Renal cortical epithelial cell (primary cell): ENCODE data around the gene CD79A. TPM values are rescaled to one million over a fixed set of nuclear protein-coding genes. Genes with fewer than 3 reads are reported as not detected.

Source experiments
- DNase-seq: peaks from one replicate; pipeline ENCODE4 v3.0.0-alpha.2; 2011; ENCODE audit warnings: low read depth
- total RNA-seq: library from RNA; depleted of rRNA; stranded (reverse); fragments of >200 nt; gene quantifications from 2 replicates; pipeline ENCODE4 v1.2.3, GENCODE V29; 2014

Gene CD79A
- total RNA-seq, 1 donor from 2014 or later: 0.10 TPM

DNA sequence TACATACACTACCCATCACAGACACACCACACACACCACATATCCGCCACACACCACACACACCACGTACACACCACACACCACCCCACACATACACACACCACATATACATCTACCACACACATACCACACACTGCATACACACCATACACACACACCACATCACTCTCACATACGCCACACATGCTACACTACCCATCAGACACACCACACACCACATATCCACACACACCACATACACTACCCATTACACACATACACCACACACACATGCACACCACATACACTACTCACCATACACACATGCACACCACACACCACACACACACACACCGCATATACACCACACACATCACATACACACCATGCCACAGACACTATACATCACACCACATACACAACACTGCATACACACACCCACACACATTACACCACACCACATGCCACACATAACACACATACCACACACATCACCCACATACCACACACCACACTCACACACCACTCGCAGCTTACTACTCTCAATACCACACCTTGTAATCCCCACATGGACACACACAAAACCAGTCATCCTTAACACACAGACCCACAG, 41.7 kb downstream of the CD79A start:
- DNase-seq: peak; percentile 10

DNA sequence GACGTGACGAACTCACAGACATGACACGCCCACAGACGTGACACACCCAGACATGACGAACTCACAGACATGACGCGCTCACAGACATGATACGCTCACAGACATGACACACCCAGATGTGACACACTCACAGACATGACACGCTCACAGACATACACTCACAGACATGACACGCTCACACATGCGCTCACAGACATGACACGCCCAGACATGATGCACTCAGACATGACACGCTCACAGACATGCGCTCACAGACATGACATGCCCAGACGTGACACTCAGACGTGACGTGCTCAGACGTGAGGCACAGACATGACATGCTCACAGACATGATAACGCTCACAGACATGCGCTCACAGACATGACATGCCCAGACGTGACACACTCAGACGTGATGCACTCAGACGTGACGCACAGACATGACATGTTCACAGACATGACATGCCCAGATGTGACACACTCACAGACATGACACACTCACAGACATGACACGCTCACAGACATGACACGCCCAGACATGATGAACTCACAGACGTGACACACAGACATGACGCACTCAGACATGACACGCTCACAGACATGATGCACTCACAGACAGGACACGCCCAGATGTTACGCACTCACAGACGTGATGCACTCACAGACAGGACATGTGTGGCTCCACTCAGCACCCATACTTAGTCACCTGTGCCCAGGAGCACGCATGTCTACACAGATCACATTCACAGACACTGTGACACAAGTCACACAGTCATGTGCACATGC, 43.1 kb downstream of the CD79A start:
- no peak for DNase-seq

DNA sequence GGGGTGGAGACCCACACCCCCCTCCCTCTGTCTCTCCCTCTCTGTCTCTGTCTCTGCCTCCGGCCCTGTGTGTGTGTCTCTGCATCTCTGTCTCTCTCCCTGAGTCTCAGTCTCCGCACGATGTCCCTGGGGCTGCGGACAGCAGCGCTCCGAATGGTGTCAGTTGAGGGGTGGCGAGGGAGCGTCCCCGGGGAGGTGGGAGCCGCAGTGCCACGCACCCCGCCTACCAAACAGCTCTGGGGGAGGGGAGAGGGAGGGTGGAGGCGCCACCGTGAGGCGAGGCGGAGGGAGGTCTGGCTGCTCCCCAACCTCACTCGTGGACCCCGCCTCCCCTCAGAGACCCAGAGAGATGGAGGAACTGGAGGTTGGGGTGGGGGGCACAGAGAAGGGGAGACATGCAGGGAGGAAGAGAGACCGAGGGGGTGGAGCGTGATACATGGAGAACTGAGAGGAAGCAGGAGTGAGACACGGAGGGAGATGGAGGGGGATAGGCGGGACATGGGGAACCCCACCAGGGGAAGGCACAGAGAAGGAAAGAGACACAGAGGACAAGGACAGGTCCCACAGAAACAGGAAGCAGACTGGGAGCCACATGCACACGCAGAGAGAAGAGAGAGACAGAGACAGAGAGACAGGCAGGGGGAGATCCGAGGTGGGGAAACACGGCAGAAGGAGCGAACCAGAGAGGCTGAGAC, 44.0 kb downstream of the CD79A start:
- DNase-seq: no peak

DNA sequence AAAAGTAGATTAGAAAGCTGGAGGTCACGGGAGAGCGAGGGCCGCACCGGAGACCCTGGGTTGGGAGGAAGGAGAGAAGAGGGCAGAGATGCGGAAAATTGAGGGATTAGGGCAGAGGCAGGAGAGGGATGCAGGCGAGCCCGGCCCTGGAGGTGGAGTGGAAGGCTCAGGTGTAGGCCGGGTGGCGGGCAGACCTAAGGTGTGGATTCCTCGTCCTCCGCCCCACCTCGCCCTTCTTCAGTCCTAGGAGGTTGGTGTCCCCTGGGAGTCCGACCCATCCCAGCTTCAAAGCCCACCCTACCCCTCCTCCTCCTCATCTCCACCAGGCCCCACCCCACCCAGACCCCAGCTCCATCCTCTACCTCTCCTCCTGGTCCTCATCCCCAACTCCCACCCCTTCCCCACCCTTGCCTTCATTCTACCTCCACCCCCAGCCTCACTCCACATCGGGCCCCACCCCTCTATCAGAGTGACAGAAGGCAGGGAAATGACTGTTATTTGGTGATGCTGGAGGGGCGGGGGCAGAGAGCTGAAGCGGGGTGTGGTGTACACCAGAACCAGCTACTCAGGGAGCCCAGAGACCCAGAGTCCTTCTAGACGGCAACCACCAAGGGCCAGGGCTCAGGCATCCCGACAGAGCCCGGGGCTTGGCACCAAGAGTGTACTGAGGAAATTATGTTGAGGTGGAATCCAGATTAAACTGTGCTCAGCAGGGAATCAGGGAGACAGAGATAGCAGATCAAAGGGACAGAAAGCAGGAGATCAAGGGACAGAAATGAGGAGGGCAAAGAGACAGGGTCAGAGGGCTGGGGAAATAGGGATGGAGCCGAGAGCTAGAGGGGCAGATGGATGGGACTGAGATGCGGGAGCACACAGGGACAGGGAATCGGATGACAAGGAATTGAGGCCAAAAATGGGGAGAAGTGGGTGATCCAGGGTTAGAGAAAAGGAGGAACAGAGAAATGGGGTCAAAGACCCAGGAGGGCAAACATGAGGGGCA, 44.8 kb downstream of the CD79A start:
- no peak for DNase-seq

DNA sequence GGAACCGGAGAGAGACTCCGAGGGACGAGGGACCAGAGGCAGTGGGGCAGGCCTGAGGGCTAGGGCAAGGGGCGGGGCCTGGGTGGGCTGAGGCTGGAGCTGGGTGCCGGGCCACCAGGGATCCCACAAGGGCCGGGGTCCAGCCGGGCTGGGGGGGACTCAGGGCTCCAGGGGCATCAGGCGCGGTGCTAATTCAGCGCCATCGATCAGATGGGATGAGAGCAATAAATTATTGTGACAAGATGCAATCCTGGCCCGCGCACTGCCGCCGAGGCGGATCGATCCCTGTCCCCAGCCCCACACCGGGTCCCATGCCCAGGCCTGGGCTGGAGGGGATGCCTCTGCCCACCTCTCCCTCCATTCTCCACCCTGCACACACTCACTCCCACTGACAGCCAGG, 45.5 kb downstream of the CD79A start:
- DNase-seq: no peak

DNA sequence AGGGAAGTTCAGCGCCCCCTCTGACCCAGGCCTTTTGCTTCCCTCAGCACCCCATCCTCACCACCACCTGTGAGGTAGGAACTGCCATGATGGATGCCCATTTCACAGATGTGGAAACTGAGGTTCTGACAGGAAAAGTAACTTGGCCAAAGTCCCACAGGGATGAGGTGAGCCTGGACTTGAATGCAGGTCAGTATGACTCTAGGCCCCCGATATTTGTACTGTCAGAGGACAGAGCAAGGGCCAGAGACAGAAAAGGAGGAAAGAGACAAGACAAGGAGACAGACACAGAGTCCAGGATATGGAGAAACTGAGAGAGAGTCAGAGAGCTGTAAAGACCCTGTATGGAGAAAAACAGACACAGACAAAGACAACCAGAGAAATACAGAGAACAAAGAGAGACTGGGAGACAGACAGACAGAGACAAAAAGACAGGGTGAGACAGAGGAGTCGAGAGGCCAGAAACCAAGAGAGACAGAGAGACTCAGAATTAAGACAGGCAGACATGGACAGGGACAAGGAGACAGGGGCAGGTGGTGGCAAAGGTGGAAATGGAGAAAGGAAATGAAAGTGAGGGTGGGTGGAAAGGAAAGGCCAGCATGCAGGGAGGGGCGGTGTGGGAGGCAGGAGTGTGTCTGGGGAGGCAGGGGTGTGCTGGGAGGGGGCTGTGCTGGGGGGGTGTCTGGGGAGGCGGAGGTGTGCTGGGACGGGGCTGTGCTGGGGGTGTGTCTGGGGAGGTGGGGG, 46.1 kb downstream of the CD79A start:
- DNase-seq: no peak

DNA sequence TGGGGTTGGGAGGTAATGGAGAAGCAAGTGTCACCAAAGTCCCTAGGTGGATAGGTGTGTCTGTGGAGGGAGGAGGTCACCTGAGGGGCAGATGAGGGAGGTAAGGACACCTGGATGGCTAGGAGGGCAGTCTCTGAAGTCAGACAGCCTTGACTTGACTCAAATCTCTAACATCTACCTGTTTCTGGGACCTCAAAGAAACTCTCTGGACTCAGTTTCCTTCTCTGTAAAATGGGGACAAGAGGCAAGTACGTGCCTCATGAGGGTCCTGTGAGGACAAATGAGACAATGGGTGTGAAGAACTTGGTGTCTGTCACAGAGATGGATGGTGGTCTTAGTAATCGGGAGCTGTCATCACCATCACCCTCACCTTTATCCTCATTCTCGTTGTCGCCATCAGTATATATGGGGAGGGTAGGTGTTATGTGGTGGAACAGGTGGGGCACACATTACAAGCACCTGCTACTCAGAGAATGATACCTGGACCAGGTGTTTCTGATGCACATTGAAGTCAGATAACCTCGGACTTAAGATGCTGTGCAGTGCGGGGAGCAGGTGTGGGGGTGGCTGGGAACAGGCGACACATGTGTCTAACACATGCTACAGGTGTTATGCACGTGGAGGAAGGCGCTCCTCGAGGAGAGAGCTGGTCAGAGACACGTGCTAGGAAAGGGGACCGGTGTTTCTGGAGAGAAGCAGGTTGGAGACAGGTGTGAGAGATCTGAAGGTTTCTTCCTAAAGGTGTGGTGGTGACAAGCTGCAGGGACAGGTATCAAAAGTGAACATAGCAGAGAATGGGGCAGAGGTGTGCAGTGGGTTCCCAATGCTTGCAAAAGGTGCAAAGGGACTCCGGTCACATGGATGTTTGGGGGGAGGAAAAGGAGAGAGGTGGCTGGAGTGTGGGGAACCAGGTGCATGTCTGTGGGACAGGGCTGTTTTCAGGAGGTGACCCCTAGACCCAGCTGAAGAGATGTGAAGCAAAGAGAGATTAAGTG, 47.4 kb downstream of the CD79A start:
- DNase-seq: no peak

DNA sequence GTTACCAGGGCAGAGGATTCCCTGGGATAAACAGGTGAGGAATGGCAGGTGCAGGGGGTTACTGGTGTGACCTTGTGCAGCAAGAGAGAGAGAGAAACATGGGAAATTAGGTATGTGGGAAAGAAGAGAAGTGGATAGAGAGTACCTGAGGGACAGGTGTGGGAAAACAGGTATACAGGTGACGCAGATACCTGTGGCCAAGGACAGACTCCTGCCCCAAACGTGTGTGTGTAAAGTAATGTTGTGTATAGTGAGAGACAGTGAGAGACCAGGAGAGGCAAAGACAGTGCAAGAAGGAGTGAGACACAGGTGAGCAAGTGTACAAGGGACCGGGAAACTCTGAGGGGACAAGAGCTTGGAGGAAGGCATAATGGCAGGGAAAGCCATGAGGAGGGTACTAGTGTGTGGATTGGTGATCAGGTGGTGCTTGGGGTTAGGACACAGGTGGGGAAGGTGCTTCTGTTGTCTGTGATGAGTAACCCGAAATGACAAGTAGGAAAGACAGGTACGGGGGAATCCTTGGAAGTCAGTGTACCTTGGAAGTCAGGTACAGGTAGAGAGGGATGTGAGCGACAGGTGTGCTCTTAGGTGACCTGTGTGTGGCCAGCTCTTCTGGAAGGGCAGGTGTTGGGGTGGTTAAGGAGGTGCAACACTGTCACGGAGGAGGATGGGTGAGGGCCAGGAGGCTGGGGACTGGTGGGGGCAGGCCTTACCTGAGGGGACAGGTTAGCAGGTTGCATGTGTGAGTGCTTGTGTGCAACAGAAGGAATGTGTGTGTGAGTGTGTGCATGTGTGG, 48.3 kb downstream of the CD79A start:
- DNase-seq: no peak

DNA sequence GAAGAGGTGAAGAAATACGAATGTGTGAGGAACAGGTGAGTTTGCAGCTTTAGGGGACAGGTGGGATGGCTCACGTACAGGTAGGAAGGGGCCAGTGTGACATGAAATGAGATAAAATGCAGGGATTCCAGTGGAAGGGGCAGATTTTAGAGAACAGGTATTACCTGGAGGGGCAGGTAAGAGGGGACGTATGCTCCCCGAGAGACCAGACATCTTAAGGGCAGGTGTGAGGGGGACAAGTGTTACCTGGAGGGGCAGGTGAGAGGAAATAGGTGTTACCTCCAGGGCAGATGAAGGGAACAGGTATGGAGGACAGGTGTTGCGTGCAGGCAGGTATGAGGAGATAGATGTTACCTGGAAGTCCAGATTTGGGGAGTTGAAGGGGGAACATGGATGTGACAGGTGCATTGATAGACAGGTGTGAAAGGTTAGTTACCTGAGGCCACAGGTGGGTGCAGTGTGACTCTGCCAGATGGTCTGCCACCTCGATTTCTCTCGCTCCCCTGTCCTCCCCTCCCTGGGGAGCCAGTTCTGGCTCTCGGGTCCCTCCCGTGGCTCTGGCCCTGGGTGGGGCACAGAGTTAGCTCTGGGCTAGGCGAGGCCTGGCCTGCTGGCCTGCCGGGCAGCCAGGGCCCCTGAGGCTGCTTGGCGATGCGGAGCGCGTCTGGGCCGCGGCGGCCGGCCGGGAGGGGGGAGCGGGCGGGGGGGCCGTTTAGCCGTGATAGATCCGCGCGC, 49.1 kb downstream of the CD79A start:
- DNase-seq: no peak

DNA sequence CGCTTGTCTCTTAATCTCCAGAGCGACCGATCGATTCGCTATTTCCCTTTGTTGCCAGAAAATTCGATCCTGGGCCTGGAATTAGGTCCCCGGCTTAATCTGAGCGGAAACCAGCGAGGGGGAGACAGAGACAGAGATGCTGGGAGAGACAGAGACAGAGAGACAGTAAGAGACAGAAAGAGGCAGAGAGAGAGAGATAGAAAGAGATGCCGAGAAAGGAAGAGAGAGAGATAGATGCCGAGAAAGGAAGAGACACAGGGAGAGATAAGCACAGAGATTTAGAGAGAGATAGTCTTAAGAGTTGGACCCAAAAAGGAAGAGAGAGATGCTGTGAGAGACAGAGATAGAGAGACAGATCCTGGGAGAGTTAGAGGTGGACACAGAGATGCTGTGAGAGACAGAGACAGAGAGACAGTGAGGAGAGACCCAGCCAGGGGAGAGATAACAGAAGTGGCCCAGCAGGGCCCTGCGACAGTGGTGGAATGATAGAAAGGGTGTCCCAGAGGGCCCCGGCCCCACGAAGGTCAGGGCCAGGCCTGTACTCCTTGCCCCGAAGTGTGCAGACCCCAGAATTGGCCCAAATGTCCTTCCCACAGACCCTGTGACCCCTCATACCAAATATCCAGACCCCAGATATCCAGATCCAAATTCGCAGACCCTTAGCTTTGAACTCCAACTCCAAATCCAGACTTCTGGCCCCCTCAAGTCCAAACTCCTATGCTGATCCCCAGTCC, 49.9 kb downstream of the CD79A start:
- DNase-seq: no peak

DNA sequence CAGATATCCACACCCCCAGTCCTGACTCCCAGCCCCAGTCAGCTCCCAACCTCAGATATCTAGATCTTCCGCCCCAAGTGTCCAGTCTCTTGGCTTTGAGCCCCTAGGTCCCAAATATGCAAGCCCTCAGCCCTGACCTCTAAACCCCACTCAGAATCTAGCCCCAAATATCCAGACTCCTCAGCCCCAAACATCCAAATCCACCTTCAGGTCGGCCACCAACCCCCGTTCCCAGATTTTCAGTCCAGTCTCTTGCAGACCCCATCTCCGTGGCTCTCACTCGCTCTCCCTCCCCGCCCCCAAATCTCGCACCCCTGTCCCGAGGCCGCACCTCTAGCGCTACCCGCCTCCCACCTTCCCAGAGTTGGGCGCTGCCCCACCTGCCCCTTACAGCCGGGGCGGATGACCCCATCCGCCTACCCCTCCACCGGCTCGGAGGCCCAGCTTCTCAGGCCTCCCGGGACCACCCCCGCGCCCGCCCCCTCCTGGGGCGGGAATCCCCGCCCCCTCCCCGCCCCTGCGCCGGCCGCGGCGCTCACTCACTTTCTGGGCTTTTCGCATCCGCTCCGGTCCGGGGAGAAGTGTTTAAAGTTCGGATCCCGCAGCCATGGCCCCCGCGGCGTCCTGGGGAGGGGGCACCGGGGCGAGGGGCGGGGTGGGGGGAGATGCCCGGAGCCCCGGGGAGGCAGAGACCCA, 50.6 kb downstream of the CD79A start:
- no peak for DNase-seq

DNA sequence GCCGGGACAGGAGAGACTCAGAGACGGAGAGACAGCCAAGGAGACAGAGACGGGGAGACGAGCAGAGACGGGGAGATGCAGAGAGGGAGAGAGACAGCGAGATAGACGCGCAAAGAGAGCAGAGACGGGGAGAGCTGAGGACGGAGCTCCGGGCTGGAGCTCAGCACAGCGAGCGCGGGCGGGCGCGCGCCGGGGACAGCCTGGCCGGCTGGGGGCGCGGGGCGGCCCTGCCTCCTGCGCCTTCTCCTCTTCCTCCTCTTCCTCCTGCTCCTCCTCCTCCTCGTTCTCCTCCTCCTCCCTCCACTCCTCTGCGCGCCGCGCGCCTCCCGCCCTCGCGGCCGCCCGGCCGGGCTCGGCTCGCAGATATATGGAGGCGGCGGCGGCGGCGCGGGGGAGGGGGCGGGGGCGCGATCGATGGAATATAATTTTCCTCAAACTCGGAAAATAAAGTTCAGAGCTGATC, 51.2 kb downstream of the CD79A start, which contains the start of gene ERFL:
ERFL (minus strand) TSS at position 229 of the 463 bp plus-strand sequence. CDS start 15,530 bp downstream, outside the sequence.
- no peak for DNase-seq

DNA sequence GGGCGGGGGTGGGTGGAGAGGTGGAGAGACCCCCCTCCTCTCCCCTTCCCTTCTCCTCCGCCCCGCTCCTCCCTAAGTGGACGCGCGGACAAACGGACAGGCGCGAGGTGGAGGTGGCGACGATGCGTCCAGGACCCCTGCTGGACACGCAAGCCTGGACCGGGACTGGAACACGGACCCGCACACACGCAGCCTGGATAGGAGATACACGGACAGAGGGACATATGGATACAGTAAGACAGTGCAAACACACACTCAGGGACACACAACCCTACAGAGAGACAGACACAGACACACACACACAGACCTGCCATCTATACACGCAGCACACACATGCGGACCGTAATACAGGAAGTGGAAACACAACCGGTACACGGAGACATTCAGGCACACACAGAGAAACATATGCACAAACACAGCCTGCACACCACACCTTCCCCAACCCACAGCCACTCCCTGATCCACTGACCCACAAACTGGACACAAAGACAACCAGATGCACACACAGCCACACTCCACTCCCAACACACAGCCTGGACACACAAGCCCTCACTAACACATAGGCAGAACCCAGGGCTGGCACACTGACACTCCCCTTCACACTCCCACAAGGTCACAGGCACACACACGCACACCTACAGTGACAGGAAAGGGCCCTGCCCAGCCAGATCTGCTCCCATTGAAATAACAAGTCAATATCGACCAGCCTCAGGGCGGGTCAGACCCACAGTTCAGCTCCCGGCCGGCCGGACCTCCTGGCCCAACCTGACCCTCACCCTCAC, 51.9 kb downstream of the CD79A start:
- DNase-seq: no peak

DNA sequence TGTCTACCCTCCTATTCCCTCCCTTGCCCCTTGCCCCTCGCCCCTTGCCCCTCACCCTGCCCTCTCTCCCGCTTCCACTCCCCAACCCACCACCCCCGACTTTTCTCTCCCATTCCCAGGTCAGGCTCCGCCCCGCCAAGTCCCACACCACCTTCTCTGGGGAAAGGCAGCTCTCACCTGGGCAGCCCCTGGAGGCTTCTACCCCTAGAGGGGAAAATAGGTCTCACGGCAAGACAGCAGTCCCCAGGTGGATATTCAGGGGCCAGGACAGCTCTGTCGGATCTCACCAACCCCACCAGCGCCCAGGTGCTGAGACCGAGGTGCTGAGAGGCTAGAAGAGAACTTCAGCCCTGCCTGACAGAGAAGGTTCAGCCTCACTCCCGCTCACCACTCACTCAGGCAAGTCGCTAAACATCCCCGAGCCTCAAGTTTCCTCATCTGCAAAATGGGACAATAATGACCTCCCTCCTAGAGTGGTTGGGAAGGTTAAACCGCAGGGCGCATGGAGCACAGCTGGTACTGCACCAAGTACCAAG, 52.5 kb downstream of the CD79A start:
- no peak for DNase-seq

DNA sequence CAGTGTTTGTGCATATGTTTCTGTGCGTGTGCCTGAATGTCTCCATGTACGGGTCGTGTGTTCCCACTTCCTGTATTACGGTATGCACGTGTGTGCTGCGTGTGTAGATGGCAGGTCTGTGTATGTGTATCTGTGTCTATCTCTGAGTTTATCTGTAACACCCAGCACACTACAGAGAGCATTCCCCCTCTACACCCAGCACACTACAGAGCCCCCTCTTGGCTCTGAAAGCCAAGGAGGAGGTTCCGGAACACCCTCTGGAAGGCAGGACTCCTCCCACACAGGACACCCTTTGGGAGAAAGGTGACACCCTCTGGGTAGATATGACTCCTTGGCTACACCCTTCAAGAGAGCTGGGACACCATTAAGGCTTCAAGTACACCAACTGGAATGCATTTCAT, 53.2 kb downstream of the CD79A start:
- no peak for DNase-seq
